GM19238 (cell line): ENCODE results near the gene GCH1.

ENCODE experiments used
- DNase-seq: peaks from one replicate; pipeline ENCODE4 v3.0.0; 2011; ENCODE audit warnings: low spot score; ENCODE audit not compliant: insufficient read length

GCH1 gene

DNA sequence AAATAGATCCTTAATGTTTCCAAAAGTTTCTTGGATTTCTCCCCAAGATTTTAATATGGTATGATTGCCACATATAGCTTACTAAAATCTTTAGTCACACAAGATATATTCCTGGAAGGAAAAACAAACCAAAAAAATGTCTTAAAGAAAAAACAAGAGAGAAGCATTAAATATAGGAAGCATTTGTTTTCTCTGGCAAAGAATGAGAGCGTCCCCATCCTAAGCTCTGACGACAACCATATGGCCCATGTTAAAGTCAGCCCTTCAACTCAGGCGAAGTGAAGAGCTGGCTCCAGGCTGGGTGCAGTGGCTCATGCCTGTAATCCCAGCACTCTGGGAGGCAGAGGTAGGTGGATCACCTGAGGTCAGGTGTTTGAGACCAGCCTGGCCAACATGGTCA, 35.6 kb downstream of the GCH1 start:
- no peak for DNase-seq

DNA sequence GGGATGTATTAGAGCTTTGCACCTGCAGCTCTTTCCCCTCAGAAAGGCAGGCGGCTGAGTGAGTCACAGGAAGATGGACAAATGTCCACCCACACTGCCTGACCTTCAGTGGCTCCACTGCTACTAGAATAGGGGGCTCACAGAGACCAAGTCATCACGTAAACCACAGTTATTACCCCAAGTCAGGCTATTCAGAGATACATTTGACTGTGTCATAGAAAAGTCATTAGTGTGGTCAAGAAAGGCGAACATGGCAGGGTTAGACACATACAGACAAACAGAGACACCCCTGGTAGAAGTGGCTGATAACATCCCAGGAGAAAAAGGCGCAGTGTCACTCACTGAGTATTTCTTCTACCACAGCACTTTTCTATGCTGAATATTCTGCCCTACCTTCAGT, 36.0 kb downstream of the GCH1 start:
- DNase-seq, result no peak

GRCh38 chr14:54864526-54864925, 38.1 kb downstream of the GCH1 start:
- no peak for DNase-seq

- peak; percentile 20 for DNase-seq
Measured at GRCh38 chr14:54857830-54858269, 44.8 kb downstream of the GCH1 start.

DNA sequence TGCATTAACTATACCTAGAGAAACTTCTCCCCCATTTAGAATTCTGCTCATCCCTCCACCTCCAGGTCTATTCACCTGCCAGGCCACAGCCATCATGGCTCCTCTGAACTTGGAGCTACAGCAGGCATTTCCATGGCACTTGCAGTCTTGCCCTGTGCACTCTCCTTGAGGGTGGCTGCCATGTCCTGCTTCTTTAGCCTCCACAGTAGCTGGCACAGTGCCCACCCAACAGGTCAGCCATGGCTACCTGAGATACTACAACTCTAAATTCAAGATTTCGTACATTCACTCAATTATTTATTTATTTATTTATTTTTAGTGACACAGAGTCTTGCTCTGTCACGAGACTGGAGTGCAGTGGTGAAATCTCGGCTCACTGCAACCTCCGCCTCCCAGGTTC, 46.5 kb downstream of the GCH1 start:
- no peak for DNase-seq

DNA sequence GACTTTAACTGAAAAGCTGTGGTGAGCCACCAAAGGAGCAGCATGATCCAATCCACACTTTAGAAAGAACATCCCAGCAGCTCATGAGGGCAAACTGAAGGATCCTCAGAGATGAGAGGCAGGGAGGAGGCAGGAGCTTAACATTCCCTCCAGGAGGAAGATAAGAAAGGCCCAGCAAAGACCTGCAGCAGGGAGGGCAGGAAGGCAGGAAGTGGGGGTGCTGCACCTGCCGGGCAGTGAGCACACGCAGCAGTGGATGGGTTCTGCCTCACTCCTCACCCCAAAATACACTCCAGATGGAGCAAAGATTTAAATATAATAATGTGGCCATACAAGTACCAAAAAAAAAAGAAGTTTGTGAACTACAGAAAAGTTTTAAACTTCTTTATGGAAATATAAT, 48.4 kb downstream of the GCH1 start:
- peak; percentile 11 for DNase-seq

GRCh38 chr14:54853339-54853738, 49.3 kb downstream of the GCH1 start:
- no peak for DNase-seq

DNA sequence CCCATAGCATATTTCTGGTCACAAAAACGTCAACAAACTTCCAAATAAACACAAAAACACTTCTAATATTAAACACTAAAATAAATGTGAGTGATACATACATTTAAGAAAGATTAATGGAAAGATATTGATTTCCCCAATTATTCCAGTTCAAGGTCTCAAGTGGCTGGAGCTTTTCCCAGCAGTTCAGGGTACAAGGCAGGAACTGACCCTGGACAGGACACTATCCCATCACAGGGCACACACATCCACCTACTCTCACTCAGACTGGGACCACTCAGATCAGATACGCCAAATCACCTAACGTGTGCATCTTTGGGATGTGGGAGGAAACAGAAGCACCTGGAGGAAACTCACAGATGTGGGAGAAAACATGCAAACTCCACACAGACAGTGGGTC, 50.4 kb downstream of the GCH1 start:
- no peak for DNase-seq

- DNase-seq, result no peak
Measured at GRCh38 chr14:54848910-54849309, 53.7 kb downstream of the GCH1 start.

GRCh38 chr14:54845641-54846040, 57.0 kb downstream of the GCH1 start:
- DNase-seq, result no peak

- DNase-seq, result no peak
Measured at GRCh38 chr14:54844479-54844878, 58.1 kb downstream of the GCH1 start.

DNA sequence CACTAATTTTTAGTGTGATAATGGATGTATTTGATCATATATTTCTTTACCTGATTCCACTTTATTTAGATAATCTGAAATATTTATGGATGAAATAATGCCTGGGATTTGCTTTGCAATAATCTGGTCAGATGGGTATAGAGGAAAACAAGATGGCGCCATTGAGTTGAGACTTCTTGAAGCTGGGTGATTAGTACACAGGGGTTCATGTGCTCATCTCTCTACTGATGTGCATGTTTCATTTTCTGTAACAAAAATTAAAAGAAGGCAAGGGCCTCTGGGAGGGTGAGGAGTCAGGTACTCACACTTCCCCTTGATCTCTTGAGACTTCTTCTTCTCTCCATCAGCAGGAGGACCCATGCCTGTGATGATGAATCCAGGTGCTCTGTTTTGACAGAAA, 61.8 kb downstream of the GCH1 start:
- no peak for DNase-seq

DNA sequence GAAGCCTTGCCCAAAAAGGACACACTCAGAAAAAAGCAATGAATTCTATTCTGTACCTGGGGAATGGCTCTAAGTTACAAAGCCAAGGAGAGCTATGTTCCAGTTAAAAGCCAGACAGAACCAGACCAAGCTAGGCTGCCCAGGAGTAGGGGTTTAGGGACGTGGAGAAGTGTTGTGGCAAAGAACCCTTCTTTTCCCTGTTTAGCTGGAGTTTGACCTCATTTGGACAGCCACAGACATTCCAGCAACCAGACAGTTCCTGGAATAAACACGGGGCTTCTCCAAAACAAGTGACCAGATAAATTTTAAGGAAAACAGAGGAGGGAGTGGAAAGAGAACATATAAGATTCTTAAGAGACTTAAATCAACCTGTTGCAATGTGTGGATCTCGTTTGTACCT, 62.3 kb downstream of the GCH1 start:
- no peak for DNase-seq

- DNase-seq, result no peak
Measured at GRCh38 chr14:54839701-54840119, 62.9 kb downstream of the GCH1 start.

GRCh38 chr14:54838931-54839512, 63.6 kb downstream of the GCH1 start:
- no peak for DNase-seq

DNA sequence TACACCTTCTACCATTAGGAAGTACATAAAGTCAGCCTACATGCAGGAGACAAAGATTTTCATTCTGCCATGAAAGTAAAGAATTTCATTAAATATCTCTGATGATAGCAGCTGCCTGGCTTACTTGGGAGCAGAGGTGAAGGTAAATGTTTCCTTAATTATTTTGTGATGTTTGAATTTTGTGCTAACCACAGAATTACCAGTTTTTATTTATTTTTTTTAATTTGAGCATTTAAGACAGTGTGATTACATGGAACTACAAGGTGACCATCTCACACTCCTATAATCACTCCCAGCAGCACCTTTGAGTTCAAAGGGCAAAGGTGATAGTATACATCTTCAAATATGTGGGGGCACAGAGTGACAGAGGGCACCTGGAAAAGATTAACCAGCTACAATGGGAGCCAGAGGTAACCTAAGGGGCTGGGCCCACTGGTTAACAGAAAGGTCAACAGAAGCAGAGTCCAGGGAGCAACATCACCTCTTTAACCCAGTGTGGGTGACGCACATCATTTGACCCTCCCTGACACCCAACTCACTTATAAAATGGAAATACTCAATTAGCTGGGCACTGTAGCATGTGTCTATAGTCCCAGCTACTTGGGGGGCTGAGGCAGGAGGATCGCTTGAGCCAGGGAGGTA, 65.0 kb downstream of the GCH1 start:
- no peak for DNase-seq

- DNase-seq, result no peak
Measured at GRCh38 chr14:54836231-54836630, 66.4 kb downstream of the GCH1 start.

DNA sequence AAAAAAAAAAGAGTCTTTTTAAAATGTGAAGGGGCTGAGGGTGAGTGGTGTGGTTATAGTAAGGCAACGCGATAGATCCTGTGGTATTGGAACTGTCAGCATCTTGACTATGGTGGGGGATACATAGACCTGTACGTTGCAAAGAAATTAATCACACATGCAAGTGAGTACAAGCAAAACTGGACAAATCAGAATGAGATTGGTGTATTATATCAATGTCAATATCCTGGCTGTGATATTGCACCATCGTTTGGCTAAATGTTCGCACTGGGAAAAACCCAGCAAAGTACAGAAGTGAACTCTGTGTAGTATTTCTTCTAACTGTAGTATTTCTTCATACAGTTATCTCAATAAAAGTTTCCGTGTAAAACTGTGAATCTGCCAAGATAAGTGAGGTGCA, 67.9 kb downstream of the GCH1 start:
- no peak for DNase-seq

- no peak for DNase-seq
Measured at GRCh38 chr14:54834081-54834480, 68.5 kb downstream of the GCH1 start.

GRCh38 chr14:54830650-54831049, 72.0 kb downstream of the GCH1 start:
- DNase-seq, result no peak

- DNase-seq, result no peak
Measured at GRCh38 chr14:54829486-54830224, 73.0 kb downstream of the GCH1 start.

DNA sequence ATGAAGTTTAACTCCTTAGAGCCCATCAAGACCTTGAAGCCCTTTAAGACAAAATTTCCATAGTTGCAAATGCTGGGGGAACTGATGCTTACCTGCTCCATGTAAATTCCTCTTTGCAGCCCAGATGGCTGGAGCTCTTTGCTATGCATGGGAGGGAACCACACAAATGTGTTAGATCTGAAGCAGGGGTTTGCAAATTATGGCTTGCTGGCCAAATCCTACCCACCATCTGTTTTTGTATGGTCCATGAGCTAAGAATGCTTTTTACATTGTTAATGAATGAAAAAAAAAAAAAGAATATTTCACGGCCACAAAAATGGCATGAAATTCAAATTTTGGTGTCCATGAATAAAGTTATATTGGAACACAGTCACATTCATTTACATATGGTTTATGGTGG, 74.6 kb downstream of the GCH1 start:
- DNase-seq, result no peak
